H1 (cell line): ENCODE data around the gene PPP3CB.

Source experiments
- ATF3 ChIP-seq: IDR thresholded peaks from 2 replicates; pipeline ENCODE4 v1.6.1; 2011; ENCODE audit warnings: low read depth, mild to moderate bottlenecking, low read length; ENCODE audit not compliant: insufficient read depth
- CBX5 ChIP-seq: fragments of 300-800, 300-1000 bp; sonication (generic); IDR thresholded peaks from 2 replicates; pipeline ENCODE4 v1.7.1; 2016; ENCODE audit warnings: antibody characterized with exemption, low read length, low read depth
- CREB1 ChIP-seq: IDR thresholded peaks from 2 replicates; pipeline ENCODE4 v1.6.1; 2012; ENCODE audit warnings: inconsistent platforms
- CTBP2 ChIP-seq: IDR thresholded peaks from 2 replicates; pipeline ENCODE4 v1.7.0; 2011; ENCODE audit warnings: borderline replicate concordance, mild to moderate bottlenecking, moderate library complexity, mixed read lengths, low read length; ENCODE audit not compliant: insufficient read depth, insufficient read length
- CTCF ChIP-seq, 3 experiments: IDR thresholded peaks; 1 replicate in 2 of 3; 2 replicates in 1 of 3; pipeline versions ENCODE4 v1.5.1 to v1.6.1; 2011; ENCODE audit warnings: low read length in 3 of 3, mild to moderate bottlenecking in 3 of 3, inconsistent platforms in 2 of 3, low read depth in 1 of 3, moderate library complexity in 1 of 3; ENCODE audit not compliant: insufficient read depth in 1 of 3; ENCODE audit errors: control extremely low read depth in 1 of 3
- EP300 ChIP-seq, 2 experiments: IDR thresholded peaks; 1 replicate in 1 of 2; 2 replicates in 1 of 2; pipeline ENCODE4 v1.6.1; 2011 to 2012; ENCODE audit warnings: low read depth in 2 of 2, low read length in 2 of 2, mild to moderate bottlenecking in 2 of 2, borderline replicate concordance in 1 of 2, inconsistent platforms in 1 of 2, moderate library complexity in 1 of 2
- EZH2 ChIP-seq: fragments of 200-600 bp; sonication (generic); IDR thresholded peaks from 2 replicates; pipeline ENCODE4 v1.7.1; 2012; ENCODE audit warnings: low read depth, mild to moderate bottlenecking, moderate library complexity, low read length, inconsistent platforms; ENCODE audit not compliant: severe bottlenecking
- KDM1A ChIP-seq: fragments of 200-600, 300-600 bp; sonication (generic); IDR thresholded peaks from 2 replicates; pipeline ENCODE4 v1.7.1; 2016; ENCODE audit warnings: mild to moderate bottlenecking, low read length, borderline replicate concordance
- POLR2A ChIP-seq, 2 experiments: IDR thresholded peaks; 1 replicate in 1 of 2; 2 replicates in 1 of 2; pipeline ENCODE4 v1.6.1; 2011; ENCODE audit warnings: low read depth in 2 of 2, low read length in 2 of 2, mild to moderate bottlenecking in 2 of 2; ENCODE audit errors: control extremely low read depth in 1 of 2
- TAF7 ChIP-seq: optimal IDR thresholded peaks from 2 replicates; pipeline ENCODE3; 2011; ENCODE audit warnings: low read depth, mild to moderate bottlenecking, inconsistent platforms, low read length, moderate library complexity, borderline replicate concordance

GRCh38 chr10:73408061-73408460 lies 87.8 kb downstream of the PPP3CB start:
- TF ChIP-seq CREB1 (no peak), CTCF (IDR thresholded peaks at IDR 0.05; ENCODE audit: control extremely low read depth in 1 of 3, insufficient read depth in 1 of 3, low read depth in 1 of 3, low read length in 3 of 3) (no peak), TAF7 (no peak), KDM1A (no peak), CBX5 (no peak), EP300 (IDR thresholded peaks at IDR 0.05; ENCODE audit: borderline replicate concordance in 1 of 2, low read depth in 2 of 2, low read length in 2 of 2) (no peak), ATF3 (no peak), EZH2 (no peak), POLR2A (IDR thresholded peaks at IDR 0.05; ENCODE audit: control extremely low read depth in 1 of 2, low read depth in 2 of 2, low read length in 2 of 2) (no peak), CTBP2 (no peak)
